GM12875 (cell line): ENCODE data around the gene MRNIP.

Experiments used
- H3K4me3 ChIP-seq: one replicate; pipeline ENCODE4 v1.5.1; 2011; ENCODE audit warnings: low read depth, low read length, control low read depth
- TF ChIP-seq, protein P1 (sequence below): IDR thresholded peaks from 2 replicates; pipeline ENCODE4 v1.5.1; 2011; ENCODE audit warnings: low read depth, mild to moderate bottlenecking, control low read depth, inconsistent platforms, low read length, moderate library complexity, borderline replicate concordance; ENCODE audit not compliant: insufficient read depth

Gene MRNIP

DNA sequence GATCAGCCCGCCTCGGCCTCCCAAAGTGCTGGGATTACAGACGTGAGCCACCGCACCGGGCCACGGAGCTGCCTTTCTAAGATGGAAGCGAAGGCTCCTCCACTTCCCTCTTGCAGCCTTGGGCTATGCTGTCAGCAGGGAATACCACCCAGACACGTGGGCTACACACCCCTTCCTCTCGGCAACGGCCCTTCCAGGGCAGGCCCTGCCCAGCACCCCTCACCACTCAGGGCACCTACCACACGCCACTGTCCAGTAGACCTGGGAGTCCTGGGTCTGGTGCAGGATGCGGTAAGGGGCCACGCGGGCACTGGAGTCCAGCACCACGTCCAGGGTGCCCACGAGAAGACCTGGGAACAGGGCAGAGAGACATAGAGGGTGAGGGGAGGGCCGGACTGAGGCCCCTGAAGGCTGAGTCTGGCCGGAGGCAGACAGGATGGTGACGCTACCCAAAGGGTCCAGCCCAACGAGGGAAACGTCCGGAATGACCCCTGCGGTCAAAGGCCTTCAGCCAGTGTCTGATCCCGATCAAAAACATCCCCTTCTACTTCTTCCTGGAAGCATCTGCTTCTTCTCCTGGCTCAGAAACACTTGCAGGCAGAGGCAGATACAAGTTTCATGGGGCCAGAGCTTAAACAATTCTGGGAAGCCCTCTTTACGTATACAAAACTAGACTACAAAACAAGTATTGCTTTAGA, 46.0 kb upstream of the MRNIP start:
- no peak overlapping the region for H3K4me3 ChIP-seq
- TF ChIP-seq, protein P1, sequence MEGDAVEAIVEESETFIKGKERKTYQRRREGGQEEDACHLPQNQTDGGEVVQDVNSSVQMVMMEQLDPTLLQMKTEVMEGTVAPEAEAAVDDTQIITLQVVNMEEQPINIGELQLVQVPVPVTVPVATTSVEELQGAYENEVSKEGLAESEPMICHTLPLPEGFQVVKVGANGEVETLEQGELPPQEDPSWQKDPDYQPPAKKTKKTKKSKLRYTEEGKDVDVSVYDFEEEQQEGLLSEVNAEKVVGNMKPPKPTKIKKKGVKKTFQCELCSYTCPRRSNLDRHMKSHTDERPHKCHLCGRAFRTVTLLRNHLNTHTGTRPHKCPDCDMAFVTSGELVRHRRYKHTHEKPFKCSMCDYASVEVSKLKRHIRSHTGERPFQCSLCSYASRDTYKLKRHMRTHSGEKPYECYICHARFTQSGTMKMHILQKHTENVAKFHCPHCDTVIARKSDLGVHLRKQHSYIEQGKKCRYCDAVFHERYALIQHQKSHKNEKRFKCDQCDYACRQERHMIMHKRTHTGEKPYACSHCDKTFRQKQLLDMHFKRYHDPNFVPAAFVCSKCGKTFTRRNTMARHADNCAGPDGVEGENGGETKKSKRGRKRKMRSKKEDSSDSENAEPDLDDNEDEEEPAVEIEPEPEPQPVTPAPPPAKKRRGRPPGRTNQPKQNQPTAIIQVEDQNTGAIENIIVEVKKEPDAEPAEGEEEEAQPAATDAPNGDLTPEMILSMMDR = no peak

- TF ChIP-seq, protein P1 = no peak
- no peak overlapping the region for H3K4me3 ChIP-seq
Measured at GRCh38 chr5:179902763-179903158, 44.1 kb upstream of the MRNIP start.

DNA sequence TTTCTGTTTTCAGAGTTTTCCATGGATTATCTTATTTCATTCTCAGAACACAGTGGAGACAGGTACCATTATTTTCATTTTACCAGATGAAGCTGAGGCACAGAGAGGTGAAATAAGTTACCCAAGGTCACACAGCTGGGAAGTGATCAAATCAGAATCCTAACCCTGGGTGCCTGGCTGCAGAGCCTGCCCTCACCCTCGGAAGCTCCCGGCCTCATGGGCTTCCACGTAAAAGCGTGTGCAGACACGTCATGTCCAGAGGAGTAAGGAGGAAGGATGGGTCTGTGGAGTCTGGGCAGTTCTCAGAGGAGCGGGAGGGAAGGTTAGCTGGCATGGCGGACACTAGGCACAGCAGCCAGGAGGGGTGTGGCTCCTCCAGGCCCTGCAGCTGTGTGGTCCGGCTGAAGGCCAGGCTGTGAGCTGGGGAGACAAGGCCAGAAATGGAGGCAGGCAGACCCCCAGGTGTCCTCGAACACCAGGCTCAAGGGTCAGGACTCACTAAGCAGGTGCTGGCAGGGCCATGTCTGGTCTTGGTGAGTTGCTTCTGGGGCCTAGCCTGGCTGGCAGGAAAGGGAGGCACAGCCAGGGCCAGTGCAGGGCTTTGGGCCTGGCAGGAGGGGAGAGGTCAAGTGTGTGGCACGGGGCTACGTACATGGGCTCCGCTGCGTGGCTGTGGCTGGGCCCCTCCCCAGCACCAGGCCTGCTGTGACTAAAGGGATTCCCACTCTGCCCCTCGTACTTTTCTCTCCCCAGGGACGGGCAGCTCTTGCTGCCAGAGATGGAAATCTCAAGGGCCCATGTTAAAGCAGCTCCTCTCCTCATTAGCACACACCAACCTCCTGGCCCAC, 43.5 kb upstream of the MRNIP start:
- TF ChIP-seq, protein P1 = no peak
- H3K4me3 ChIP-seq = no peak overlapping the region

DNA sequence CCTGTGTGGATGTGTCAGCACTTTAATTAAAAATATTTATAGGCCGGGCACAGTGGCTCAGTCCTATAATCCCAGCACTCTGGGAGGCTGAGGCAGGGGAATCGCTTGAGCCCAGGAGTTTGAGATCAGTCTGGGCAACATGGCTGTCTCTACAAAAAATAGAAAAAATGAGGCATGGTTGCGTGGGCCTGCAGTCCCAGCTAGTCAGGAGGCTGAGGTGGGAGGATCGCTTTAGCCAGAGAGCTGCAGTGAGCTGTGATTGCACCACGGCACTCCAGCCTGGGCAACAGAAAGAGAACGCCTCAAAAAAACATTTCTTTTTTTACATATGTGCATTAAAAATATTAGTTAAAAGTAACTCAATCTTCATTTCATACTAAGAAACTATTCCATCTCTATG, 42.8 kb upstream of the MRNIP start:
- H3K4me3 ChIP-seq = no peak overlapping the region
- TF ChIP-seq, protein P1 = no peak

DNA sequence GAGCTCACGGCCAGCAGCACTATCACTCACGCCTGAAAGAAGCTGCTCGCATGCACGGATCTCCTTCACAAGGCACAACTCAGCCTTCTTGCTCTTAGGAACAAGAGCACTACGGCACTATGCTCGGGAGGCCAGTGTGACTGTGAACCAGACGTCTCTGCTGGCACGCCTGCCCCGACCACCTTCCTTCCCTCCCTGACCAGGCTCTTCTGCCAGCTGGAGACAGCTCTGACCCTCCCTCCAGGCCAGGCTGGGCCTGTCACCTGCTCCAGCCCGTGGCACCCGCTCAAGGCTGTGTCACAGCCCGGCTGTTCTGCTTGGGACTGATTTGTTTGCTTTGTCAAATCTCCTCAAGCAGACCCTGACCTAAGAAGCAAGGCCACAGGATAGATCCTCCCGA, 42.1 kb upstream of the MRNIP start:
- TF ChIP-seq, protein P1 = no peak
- no peak overlapping the region for H3K4me3 ChIP-seq

DNA sequence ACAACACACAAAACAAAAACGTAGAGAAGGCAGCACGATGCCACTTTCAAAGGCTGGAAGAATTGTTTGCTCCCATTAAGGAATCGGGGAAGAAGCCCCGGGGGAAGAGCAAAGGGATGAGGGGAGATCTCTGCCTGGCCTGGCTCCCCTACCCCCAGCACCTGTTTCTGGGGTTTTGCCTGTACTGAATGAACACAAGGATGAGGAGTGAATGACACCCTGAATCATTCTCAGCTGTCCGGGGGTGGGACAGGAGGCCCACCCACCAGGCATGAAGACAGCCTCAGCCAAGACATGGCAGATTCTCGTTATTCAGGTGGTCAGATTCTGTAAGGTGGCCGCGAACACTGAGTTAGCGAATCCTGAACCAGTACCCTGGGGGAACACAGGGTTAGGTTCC, 41.6 kb upstream of the MRNIP start:
- TF ChIP-seq, protein P1 = no peak
- no peak overlapping the region for H3K4me3 ChIP-seq

DNA sequence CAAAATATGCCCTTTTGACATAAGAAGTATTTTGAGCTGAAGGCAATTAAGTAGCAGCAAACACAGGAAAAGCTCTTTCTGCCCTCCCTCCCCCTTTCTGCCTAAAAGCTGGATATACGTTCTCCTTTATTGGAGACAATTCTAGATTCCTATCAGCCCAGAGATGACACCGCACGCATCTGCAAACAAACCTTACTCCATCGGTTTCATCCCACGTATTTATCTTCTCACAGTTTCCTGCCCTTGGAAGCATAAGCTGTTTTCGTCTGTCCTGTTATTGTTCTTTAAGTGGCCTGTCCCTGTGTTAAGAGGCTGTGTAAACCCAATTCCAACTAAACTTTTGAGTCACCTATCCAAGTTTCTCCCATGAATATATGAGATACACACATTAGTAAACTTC, 37.2 kb upstream of the MRNIP start:
- TF ChIP-seq, protein P1 = no peak
- no peak overlapping the region for H3K4me3 ChIP-seq
